ENCODE results near the gene SP8. TPM values are rescaled to one million over a fixed set of nuclear protein-coding genes. Genes with fewer than 3 reads are reported as not detected.

SP8 gene
- total RNA-seq, 2 experiments from 2014 or later, result not detected

- Histone ChIP-seq H3K4me1 (ENCODE audit: insufficient read depth, low read length) (peaks cover 15% of the 10 kb centered on the region), H3K27me3 (ENCODE audit: control insufficient read depth in 1 of 2, insufficient read depth in 2 of 2, low read length in 2 of 2) (peaks cover 50 to 81% of the 10 kb centered on the region in 2 experiments), H3K27ac (ENCODE audit: low read depth in 1 of 2, low read length in 2 of 2) (no peak overlapping the region), H3K4me3 (ENCODE audit: low read length) (peak overlapping the region; percentile 36), H3K36me3 (ENCODE audit: insufficient read depth, low read length) (no peaks in the 10 kb centered on the region), H3K9me3 (ENCODE audit: control insufficient read depth in 1 of 2, insufficient read depth in 1 of 2, low read length in 2 of 2) (peaks cover 15 to 26% of the 10 kb centered on the region in 2 experiments)
- ChIA-PET CTCF (no interaction called here), POLR2A (no interaction called here)
- Mint-ChIP-seq H3K27me3 (peaks cover 80% of the 10 kb centered on the region), H3K27ac (no peak overlapping the region), H3K36me3 (ENCODE audit: low read depth) (peaks cover 4% of the 10 kb centered on the region), H3K4me1 (ENCODE audit: low read depth) (peaks cover 18% of the 10 kb centered on the region), H3K4me3 (peak overlapping the region; percentile 88), H3K9me3 (peaks cover 9% of the 10 kb centered on the region)
- TF ChIP-seq CTCF (IDR thresholded peaks at IDR 0.05), result no peak
- DNase-seq (peak in 2 of 14 experiments; percentile 21 to 42), ATAC-seq (ENCODE audit: poor library complexity) (peak; percentile 51)
- intact Hi-C loops (cut with DNase I, micrococcal nuclease), result no loop called here
These were observed 10.9 kb upstream of the SP8 start for GRCh38 chr7:20797462-20798080.

GRCh38 chr7:20797042-20797461 is 10.4 kb upstream of the SP8 start:
- Histone ChIP-seq H3K27me3 (ENCODE audit: control insufficient read depth in 1 of 2, insufficient read depth in 2 of 2, low read length in 2 of 2) (peaks cover 53 to 86% of the 10 kb centered on the region in 2 experiments), H3K27ac (ENCODE audit: low read depth in 1 of 2, low read length in 2 of 2) (no peak overlapping the region), H3K4me1 (ENCODE audit: insufficient read depth, low read length) (peaks cover 15% of the 10 kb centered on the region), H3K36me3 (ENCODE audit: insufficient read depth, low read length) (no peaks in the 10 kb centered on the region), H3K4me3 (ENCODE audit: low read length) (peak overlapping the region; percentile 36), H3K9me3 (ENCODE audit: control insufficient read depth in 1 of 2, insufficient read depth in 1 of 2, low read length in 2 of 2) (peaks cover 15 to 26% of the 10 kb centered on the region in 2 experiments)
- intact Hi-C loops (cut with DNase I, micrococcal nuclease), result no loop called here
- peak overlapping the region; percentile 88 for H3K4me3 Mint-ChIP-seq
- no peak for DNase-seq
- ChIA-PET CTCF (no interaction called here), POLR2A (no interaction called here)
- H3K36me3 Mint-ChIP-seq (ENCODE audit: low read depth), result peaks cover 4% of the 10 kb centered on the region
- no peak for TF ChIP-seq CTCF (IDR thresholded peaks at IDR 0.05)
- H3K4me1 Mint-ChIP-seq (ENCODE audit: low read depth), result peaks cover 18% of the 10 kb centered on the region
- H3K27ac Mint-ChIP-seq, result no peak overlapping the region
- peaks cover 83% of the 10 kb centered on the region for H3K27me3 Mint-ChIP-seq
- no peak for ATAC-seq (ENCODE audit: poor library complexity)
- H3K9me3 Mint-ChIP-seq, result peaks cover 9% of the 10 kb centered on the region

GRCh38 chr7:20796500-20796899 is 9.8 kb upstream of the SP8 start:
- TF ChIP-seq CTCF (IDR thresholded peaks at IDR 0.05), result no peak
- Histone ChIP-seq H3K9me3 (ENCODE audit: control insufficient read depth in 1 of 2, insufficient read depth in 1 of 2, low read length in 2 of 2) (peaks cover 15 to 26% of the 10 kb centered on the region in 2 experiments), H3K27ac (ENCODE audit: low read depth in 1 of 2, low read length in 2 of 2) (no peak overlapping the region), H3K4me1 (ENCODE audit: insufficient read depth, low read length) (peaks cover 15% of the 10 kb centered on the region), H3K27me3 (ENCODE audit: control insufficient read depth in 1 of 2, insufficient read depth in 2 of 2, low read length in 2 of 2) (peaks cover 55 to 92% of the 10 kb centered on the region in 2 experiments), H3K36me3 (ENCODE audit: insufficient read depth, low read length) (no peaks in the 10 kb centered on the region), H3K4me3 (ENCODE audit: low read length) (no peak overlapping the region)
- H3K27ac Mint-ChIP-seq, result no peak overlapping the region
- ChIA-PET POLR2A (no interaction called here), CTCF (no interaction called here)
- DNase-seq, result no peak
- H3K4me3 Mint-ChIP-seq, result peak overlapping the region; percentile 42
- peaks cover 87% of the 10 kb centered on the region for H3K27me3 Mint-ChIP-seq
- intact Hi-C loops (cut with DNase I, micrococcal nuclease), result loop anchor here in 1 of 2 experiments (1.0 kb wide), 1 partner anchor 21 kb away; no protein-coding TSS in a partner anchor
- peaks cover 10% of the 10 kb centered on the region for H3K9me3 Mint-ChIP-seq
- peaks cover 4% of the 10 kb centered on the region for H3K36me3 Mint-ChIP-seq (ENCODE audit: low read depth)
- ATAC-seq (ENCODE audit: poor library complexity), result no peak
- H3K4me1 Mint-ChIP-seq (ENCODE audit: low read depth), result peaks cover 18% of the 10 kb centered on the region

Measured in CD4-positive, alpha-beta T cell (primary cell).